Testis (tissue), 2 donors: ENCODE data around the gene PEMT.

Source experiments
- CTCF ChIP-seq, 3 experiments: fragments of 450-650 bp in 2 of 3; fragments of 200-600 bp in 1 of 3; sonication (generic) in 1 of 3; IDR thresholded peaks; one replicate each; pipeline ENCODE4 v1.5.1; 2016 to 2019; ENCODE audit warnings: antibody characterized with exemption in 3 of 3, mild to moderate bottlenecking in 2 of 3, moderate library complexity in 1 of 3
- POLR2A ChIP-seq: fragments of 450-650 bp; IDR thresholded peaks from one replicate; pipeline ENCODE4 v1.6.1; 2017; ENCODE audit warnings: antibody characterized with exemption, mild to moderate bottlenecking, moderate library complexity

GRCh38 chr17:17505151-17505550 lies 86.4 kb downstream of the PEMT start:
- no peak for TF ChIP-seq CTCF (IDR thresholded peaks at IDR 0.05)
- no peak for TF ChIP-seq POLR2A
